ENCODE results near the gene BMS1.
"Not testable (repeated sequence)": the region's sequence is repeated elsewhere in the genome, so short reads cannot be mapped to it uniquely, and the experiment has no call there.

BMS1 gene

GRCh38 chr10:42790835-42791234 is 8.2 kb downstream of the BMS1 start:
- DNase-seq, result no peak

- DNase-seq, result no peak
Observed at GRCh38 chr10:42795701-42796100, 13.1 kb downstream of the BMS1 start.

- no peak for DNase-seq
Observed at GRCh38 chr10:42801135-42801534, 18.5 kb downstream of the BMS1 start.

GRCh38 chr10:42802876-42803275 is 20.3 kb downstream of the BMS1 start:
- DNase-seq, result no peak

- no peak for DNase-seq
Observed at GRCh38 chr10:42809676-42810075, 27.1 kb downstream of the BMS1 start.

GRCh38 chr10:42812028-42812427 is 29.4 kb downstream of the BMS1 start:
- no peak for DNase-seq

GRCh38 chr10:42813989-42814687 is 31.5 kb downstream of the BMS1 start:
- not testable (repeated sequence) for DNase-seq

- not testable (repeated sequence) for DNase-seq
Observed at GRCh38 chr10:42816334-42816733, 33.7 kb downstream of the BMS1 start.

GRCh38 chr10:42816912-42817311 is 34.3 kb downstream of the BMS1 start:
- no peak for DNase-seq

GRCh38 chr10:42817417-42817816 is 34.8 kb downstream of the BMS1 start:
- not testable (repeated sequence) for DNase-seq

GRCh38 chr10:42826759-42827158 is 44.2 kb downstream of the BMS1 start:
- not testable (repeated sequence) for DNase-seq

GRCh38 chr10:42827201-42827600 is 44.6 kb downstream of the BMS1 start:
- no peak for DNase-seq

GRCh38 chr10:42828391-42828790 is 45.8 kb downstream of the BMS1 start:
- DNase-seq, result not testable (repeated sequence)

GRCh38 chr10:42830237-42830636 is 47.6 kb downstream of the BMS1 start:
- no peak for DNase-seq

GRCh38 chr10:42836096-42836495 is 53.5 kb downstream of the BMS1 start:
- DNase-seq, result no peak

GRCh38 chr10:42836771-42837468 is 54.3 kb downstream of the BMS1 start:
- no peak for DNase-seq

GRCh38 chr10:42844810-42845209 is 62.2 kb downstream of the BMS1 start:
- not testable (repeated sequence) for DNase-seq

- DNase-seq, result not testable (repeated sequence)
Observed at GRCh38 chr10:42847261-42847660, 64.7 kb downstream of the BMS1 start.

GRCh38 chr10:42850931-42851330 is 68.3 kb downstream of the BMS1 start:
- no peak for DNase-seq

GRCh38 chr10:42859256-42859655 is 76.7 kb downstream of the BMS1 start:
- DNase-seq, result no peak

GRCh38 chr10:42860016-42860415 is 77.4 kb downstream of the BMS1 start:
- DNase-seq, result not testable (repeated sequence)

- not testable (repeated sequence) for DNase-seq
Observed at GRCh38 chr10:42862801-42863200, 80.2 kb downstream of the BMS1 start.

- no peak for DNase-seq
Observed at GRCh38 chr10:42864575-42864974, 82.0 kb downstream of the BMS1 start.

GRCh38 chr10:42865716-42866114 is 83.1 kb downstream of the BMS1 start:
- DNase-seq, result no peak
